ENCODE data around the gene NKX1-2.

NKX1-2 gene

GRCh38 chr10:124414076-124414475, 35.8 kb downstream of the NKX1-2 start:
- DNase-seq, result no peak

- DNase-seq, result no peak
Observed at GRCh38 chr10:124409696-124410095, 40.1 kb downstream of the NKX1-2 start.

DNA sequence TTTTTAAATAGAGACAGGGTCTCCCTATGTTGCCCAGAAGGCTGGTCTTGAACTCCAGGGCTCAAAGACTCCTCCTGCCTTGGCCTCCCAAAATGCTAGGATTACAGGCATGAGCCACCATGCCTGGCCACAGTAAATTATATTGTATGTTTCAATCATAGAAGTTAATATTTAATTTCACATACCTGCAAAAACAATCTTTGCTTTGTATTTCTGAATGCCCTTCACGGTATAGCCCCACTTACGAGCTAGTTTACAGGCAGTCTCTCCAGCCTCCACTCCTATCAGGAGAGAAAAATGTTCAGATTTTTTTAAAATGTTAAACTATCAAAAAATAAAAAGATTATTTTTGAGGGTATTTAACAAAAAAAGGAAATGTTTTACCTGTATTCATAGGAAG, 41.5 kb downstream of the NKX1-2 start:
- DNase-seq, result no peak

DNA sequence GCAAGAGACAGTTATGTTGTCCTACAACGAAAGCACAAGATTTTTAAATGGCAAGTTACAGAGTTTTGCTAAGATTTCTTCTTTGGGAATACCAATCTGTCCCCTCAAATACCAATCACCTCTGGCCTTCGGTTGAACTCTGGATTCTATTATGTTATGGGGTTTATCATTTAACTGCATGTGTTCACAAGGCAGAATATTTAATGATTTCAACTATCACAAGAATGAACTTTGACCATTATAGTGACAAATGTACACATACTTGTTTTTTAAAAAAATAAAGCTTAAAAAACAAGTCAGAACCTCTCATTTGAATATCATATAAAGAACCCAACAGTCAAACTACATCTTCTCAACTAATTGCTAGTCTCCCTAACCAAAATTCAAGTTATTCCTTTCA, 42.4 kb downstream of the NKX1-2 start:
- no peak for DNase-seq

DNA sequence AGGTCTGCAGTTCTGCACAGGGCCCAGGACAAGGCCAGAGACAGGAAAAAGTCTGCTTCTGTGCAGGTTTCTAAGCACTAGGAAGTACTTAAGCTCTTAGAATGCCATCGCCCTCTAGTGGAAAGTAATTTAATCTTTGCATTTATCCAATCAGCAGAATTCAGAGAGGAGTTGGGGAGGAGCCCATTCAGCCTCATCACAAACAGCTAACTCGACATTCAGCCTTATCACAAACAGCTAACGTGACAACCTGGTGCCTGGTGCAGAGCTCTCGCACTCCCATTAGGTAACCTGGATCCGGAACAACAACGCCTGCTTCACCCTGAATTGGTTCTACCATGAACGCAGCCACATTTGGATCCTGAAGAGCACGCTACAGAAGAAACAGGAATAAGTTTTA, 46.3 kb downstream of the NKX1-2 start:
- no peak for DNase-seq

- DNase-seq, result no peak
Observed at GRCh38 chr10:124402273-124402672, 47.6 kb downstream of the NKX1-2 start.

DNA sequence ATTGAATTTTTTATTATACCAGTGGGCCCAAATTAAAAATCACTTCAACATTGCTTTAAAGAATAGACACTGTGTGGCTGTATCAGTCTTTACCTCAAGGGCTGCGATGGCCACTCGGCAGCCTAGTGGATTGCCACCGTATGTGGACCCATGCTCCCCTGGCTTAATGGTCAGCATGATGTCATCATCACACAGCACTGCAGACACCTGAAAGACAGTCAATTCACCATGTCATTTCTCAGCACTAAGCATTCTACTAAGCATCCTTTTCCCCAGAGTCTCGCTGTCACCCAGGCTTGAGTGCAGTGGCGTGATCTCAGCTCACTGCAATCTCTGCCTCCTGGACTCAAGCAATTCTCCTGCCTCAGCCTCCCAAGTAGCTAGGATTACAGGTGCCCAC, 48.2 kb downstream of the NKX1-2 start:
- DNase-seq, result no peak

Measured in activated naive CD4-positive, alpha-beta T cell treated with anti-CD3 and anti-CD28 coated beads, Interleukin-2, amount 50 U/mL, for 16 hours (primary cell).